Endothelial cell of hepatic sinusoid (primary cell): ENCODE results near the gene DNAJC10.
"Not testable (repeated sequence)": the region's sequence is repeated elsewhere in the genome, so short reads cannot be mapped to it uniquely, and the experiment has no call there.

Experiments
- in situ Hi-C: cut with HindIII; loops from 2 replicates; pipeline ENCODE4 v1.10.0; 2017; ENCODE audit warnings: low sequenced_read_pairs

Gene DNAJC10

GRCh38 chr2:182724656-182725055 lies 8.6 kb downstream of the DNAJC10 start:
- in situ Hi-C loops: no loop called here

DNA sequence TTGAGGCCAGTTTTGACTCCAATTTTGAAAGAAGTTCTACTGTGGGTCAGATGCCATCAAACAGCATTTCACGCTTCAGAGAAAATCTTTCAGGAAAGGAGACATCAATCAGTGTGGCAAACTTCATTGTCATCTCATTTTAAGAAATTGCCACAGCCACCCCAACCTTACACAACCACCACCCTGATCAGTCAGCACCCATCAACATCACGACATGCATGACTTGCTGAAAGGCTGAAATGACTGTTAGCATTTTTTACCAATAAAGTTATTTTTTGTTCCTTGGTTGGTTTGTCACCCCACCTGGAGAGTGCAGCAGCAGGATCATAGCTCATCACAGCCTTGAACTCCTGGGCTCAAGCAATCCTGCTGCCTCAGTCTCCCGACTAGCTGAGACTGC lies 10.4 kb downstream of the DNAJC10 start:
- in situ Hi-C loops: no loop called here

DNA sequence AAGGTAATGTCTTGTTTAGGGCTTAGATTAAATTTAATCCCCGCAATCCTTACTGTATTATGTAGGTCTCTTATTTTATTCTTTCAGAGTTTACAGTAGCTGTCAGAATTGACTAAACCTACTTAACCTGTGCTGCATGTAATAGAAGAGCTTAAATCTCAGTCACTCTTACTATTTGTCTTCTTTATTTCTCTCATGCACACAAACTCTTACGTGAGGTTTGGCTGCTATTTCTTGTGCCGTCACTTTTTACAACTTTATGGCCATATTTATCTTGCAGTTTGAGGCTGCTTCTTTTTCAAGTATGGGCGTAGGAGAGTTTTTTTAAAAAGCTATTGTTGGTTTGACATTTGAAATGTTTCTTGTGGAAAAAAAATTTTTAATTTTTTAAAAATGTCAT lies 12.0 kb downstream of the DNAJC10 start:
- in situ Hi-C loops: no loop called here

DNA sequence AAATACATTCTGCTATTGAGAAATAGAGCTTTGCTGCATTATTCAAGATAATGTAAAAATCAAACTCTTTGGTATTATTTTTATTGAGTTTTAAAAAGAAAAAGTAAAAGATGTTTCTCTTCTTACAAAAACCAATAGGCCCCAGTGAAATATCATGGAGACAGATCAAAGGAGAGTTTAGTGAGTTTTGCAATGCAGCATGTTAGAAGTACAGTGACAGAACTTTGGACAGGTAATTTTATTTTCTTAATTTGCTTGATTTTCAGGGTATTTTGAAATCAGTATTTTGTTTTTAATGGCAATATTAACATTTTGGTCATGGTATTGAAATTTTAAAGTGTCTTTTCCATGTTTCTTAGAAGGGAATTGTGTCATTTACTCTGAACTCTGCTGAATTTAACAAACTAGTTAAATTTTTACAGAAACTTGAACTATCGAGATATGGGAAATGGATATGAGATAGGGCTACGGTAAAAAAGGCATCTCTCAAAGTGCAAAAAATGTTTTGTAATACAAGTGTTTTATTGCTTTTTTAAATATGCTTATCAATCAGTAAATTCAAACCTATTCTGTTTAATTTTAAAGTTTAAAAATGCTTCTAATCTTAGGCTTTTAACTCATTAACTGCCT lies 13.8 kb downstream of the DNAJC10 start:
- in situ Hi-C loops: no loop called here

GRCh38 chr2:182730486-182730885 lies 14.4 kb downstream of the DNAJC10 start:
- in situ Hi-C loops: no loop called here

DNA sequence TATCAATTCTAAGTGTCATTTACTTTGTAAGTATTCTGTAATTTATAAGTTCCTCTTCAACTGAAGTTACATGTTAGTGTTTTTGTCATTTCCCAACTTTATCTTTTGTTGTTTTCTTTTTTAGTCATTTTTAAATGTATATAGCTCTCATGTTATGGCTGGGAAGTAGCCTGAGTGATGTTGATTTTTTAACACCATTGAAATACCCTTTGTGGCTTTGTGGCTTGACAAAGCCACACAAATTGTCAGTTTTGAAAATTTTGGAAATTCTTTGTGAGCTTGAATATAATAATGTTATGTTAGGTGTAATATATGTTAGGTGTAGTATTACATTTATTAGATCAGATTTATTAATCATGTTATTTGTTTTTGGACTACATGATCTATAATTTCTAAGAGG lies 16.7 kb downstream of the DNAJC10 start:
- in situ Hi-C loops: no loop called here

DNA sequence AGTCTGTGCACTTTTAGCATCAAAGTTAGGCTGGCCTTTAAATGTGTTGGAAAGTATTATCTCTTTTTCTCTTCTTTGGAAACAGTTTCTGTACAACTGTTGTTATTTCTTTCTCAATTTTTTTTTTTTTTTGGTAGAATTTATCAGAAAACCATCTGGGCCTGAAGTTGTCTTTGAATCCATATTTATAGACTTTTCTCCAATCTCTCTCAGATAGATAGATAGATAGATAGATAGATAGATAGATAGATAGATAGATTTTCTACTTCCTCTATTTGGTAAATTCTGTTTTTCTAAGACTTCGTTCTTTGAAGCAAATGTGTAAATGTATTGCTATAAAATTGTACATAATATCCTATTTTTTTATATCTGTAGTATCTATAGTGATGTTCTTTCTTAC lies 17.5 kb downstream of the DNAJC10 start:
- in situ Hi-C loops: no loop called here

DNA sequence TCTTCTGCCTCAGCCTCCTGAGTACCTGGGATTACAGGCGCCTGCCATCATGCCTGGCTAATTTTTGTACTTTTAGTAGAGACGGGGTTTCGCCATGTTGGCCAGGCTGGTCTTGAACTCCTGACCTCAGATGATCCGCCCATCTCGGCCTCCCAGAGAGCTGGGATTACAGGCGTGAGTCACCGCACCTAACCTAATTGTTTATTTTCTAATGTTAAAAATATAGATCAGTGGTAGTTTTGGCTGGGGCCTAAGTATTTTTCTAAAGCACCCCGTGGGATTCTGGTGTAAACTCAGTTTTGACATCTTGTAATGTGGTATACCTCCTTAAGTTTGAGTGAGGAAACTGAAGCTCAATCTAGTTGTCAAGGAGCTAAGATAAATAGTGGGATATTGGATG lies 20.8 kb downstream of the DNAJC10 start:
- in situ Hi-C loops: not testable (repeated sequence)

- in situ Hi-C loops: no loop called here
Observed at GRCh38 chr2:182740701-182741100, 24.6 kb downstream of the DNAJC10 start.

DNA sequence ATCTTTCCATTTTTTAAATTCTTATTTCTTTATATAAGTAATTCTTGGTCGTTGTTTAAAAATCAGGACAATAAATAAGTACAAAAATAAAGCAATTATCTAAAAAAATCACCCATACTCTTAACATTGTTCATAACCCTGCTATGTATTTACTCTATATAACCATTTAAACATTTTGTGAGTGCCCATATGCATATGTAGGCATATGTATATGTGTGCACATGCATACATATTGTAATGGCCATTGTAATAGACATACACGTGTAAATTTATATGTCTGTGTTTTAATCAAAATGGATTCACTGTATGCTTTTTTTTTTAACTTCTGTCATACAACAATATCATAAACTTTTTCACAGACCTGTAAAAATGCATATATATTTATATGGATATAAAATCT lies 25.6 kb downstream of the DNAJC10 start:
- in situ Hi-C loops: no loop called here

- in situ Hi-C loops: no loop called here
Observed at GRCh38 chr2:182744490-182744889, 28.4 kb downstream of the DNAJC10 start.

- in situ Hi-C loops: no loop called here
Observed at GRCh38 chr2:182745061-182745460, 29.0 kb downstream of the DNAJC10 start.

DNA sequence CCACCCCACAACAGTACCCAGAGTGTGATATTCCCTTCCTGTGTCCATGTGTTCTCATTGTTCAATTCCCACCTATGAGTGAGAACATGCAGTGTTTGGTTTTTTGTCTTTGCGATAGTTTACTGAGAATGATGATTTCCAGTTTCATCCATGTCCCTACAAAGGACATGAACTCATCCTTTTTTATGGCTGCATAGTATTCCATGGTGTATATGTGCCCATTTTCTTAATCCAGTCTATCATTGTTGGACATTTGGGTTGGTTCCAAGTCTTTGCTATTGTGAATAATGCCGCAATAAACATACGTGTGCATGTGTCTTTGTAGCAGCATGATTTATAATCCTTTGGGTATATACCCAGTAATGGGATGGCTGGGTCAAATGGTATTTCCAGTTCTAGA lies 29.8 kb downstream of the DNAJC10 start:
- in situ Hi-C loops: not testable (repeated sequence)

GRCh38 chr2:182754231-182754630 lies 38.2 kb downstream of the DNAJC10 start:
- in situ Hi-C loops: loop anchor here (25.0 kb wide), 1 partner anchor 233 kb away; no protein-coding TSS in a partner anchor

DNA sequence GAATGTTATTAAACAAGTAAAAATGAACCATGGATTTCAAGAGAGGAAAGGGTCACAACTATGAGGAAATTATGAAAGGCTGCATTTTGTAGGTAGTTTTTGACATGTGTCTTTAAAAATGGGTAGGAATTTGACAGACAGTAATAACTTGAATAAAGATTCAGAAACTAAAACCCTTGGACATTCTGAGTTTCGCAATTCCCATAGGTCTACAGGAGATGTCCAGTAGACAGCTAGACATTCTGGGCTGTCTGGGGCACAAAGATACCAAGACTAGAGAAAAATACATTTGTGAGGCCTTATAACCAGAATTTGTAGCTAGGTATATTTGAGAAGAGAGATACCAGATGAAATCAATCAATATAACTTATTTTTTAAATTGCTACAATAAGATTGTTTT lies 42.3 kb downstream of the DNAJC10 start:
- in situ Hi-C loops: loop anchor here (25.0 kb wide), 1 partner anchor 229 kb away; no protein-coding TSS in a partner anchor

DNA sequence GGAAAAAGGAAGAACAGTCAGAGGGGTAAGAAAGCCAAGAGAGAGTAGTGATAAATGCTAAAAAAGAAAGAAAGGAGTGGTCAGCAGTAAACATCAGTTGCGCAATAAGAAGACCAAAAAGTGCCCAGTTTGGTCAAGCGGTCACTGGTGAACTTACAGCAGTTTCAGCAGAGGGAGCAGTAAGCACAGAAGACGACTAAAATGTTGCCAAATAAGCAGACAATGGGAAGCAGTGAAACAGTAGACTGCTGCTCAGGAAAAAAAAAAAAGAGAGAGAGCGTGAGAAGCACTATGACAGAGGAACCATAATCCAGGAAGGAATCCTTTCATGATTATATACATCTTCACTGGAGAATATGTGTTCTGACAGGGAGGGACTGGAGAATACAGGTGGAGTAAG lies 45.8 kb downstream of the DNAJC10 start:
- in situ Hi-C loops: loop anchor here (25.0 kb wide), 1 partner anchor 225 kb away; no protein-coding TSS in a partner anchor

GRCh38 chr2:182763311-182763912 lies 47.4 kb downstream of the DNAJC10 start:
- in situ Hi-C loops: loop anchor here (25.0 kb wide), 1 partner anchor 224 kb away; no protein-coding TSS in a partner anchor

GRCh38 chr2:182766626-182767025 lies 50.6 kb downstream of the DNAJC10 start:
- in situ Hi-C loops: loop anchor here (25.0 kb wide), 1 partner anchor 221 kb away; no protein-coding TSS in a partner anchor

- in situ Hi-C loops: loop anchor here (25.0 kb wide), 1 partner anchor 220 kb away; no protein-coding TSS in a partner anchor
Observed at GRCh38 chr2:182767578-182767977, 51.5 kb downstream of the DNAJC10 start.

GRCh38 chr2:182768950-182769349 lies 52.9 kb downstream of the DNAJC10 start:
- in situ Hi-C loops: loop anchor here (25.0 kb wide), 1 partner anchor 218 kb away; no protein-coding TSS in a partner anchor

DNA sequence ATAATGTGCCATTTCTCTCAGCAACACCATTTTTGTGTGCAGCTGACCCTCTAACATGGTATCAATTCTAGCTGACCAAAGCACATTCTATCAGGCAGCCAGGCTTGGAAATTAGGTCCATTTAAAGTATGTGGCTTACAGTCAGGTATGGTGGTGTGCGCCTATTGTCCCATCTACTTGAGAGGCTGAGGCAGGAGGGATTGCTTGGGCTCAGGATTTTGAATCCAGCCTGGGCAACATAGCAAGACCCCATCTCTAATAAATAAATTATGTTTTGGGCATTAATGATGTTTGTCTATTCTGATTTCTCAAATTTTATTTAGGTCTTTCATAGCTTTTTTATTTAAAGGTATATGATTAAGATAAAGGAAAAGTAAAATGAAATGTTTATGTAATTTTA lies 63.3 kb downstream of the DNAJC10 start:
- in situ Hi-C loops: no loop called here

GRCh38 chr2:182781099-182781498 lies 65.0 kb downstream of the DNAJC10 start:
- in situ Hi-C loops: not testable (repeated sequence)
